HepG2 (cell line): ENCODE measurements around the gene SPSB1. TPM values are rescaled to one million over a fixed set of nuclear protein-coding genes. Genes with fewer than 3 reads are reported as not detected.

Experiments used
- ATAC-seq: fragments of 200-7000 bp; cut with Tn5 transposase; 3 replicates; pipeline ENCODE4 v1.9.1; 2020; ENCODE audit warnings: mild to moderate bottlenecking, moderate library complexity
- BruUV-seq: library from RNA; stranded (reverse); fragments of 400-500 nt; replicated peaks from 2 replicates; lab custom pipeline; 2021; lab: Mats Ljungman, UMichigan
- CTCF ChIA-PET: fragments of 300-600 bp; formaldehyde crosslinking; extraction: SDS; loops from one replicate; lab custom pipeline; 2021; ENCODE audit warnings: low total read pairs, inconsistent platforms, low intra/inter-chr PET ratio; lab: Yijun Ruan, JAX
- POLR2A ChIA-PET: fragments of 350-600 bp; sonication (Branson Sonifier 250); formaldehyde crosslinking; loops from one replicate; lab custom pipeline; 2020; ENCODE audit warnings: antibody characterized with exemption, inconsistent platforms; lab: Yijun Ruan, JAX
- DNase-seq: peaks from one replicate; pipeline ENCODE4 v3.0.0-alpha.2; 2015; ENCODE audit warnings: low spot score
- FAIRE-seq: peaks from 3 replicates; lab custom pipeline; 2011; peaks lifted over from hg19 to GRCh38; lab: Jason Lieb, UNC
- H2AFZ ChIP-seq: one replicate; pipeline ENCODE4 v1.6.1; 2011; ENCODE audit warnings: low read length, inconsistent platforms
- H3K27ac ChIP-seq: fragments of 300-600 bp; 3 replicates; pipeline ENCODE4 v1.8.0; 2011; ENCODE audit warnings: mixed run types, mild to moderate bottlenecking, mixed read lengths, low read length, inconsistent platforms; ENCODE audit not compliant: insufficient read depth; ENCODE audit errors: extremely low read length
- H3K27me3 ChIP-seq, 2 experiments: fragments of 200-600 bp in 1 of 2; 2 replicates in 1 of 2; 3 replicates in 1 of 2; pipeline versions ENCODE4 v1.6.0 to v1.8.0; 2011; ENCODE audit warnings: low read length in 2 of 2, mild to moderate bottlenecking in 2 of 2, moderate library complexity in 2 of 2, inconsistent platforms in 1 of 2; ENCODE audit not compliant: insufficient read depth in 2 of 2, control insufficient read depth in 1 of 2
- H3K36me3 ChIP-seq, 2 experiments: fragments of 200-600 bp in 1 of 2; replicated peaks in 1 of 2; 2 replicates in 1 of 2; 3 replicates in 1 of 2; pipeline versions ENCODE4 v1.5.1 to v1.8.0; 2011; ENCODE audit warnings: low read length in 2 of 2, inconsistent platforms in 1 of 2; ENCODE audit not compliant: insufficient read depth in 2 of 2, control insufficient read depth in 1 of 2
- H3K4me1 ChIP-seq: 2 replicates; pipeline ENCODE4 v1.5.1; 2012; ENCODE audit warnings: low read length, inconsistent platforms; ENCODE audit not compliant: insufficient read depth
- H3K4me2 ChIP-seq: 2 replicates; pipeline ENCODE4 v1.6.0; 2011; ENCODE audit warnings: low read depth, low read length, inconsistent platforms
- H3K4me3 ChIP-seq, 3 experiments: fragments of 200-600 bp in 1 of 3; sonication (generic), shearing (Covaris generic) in 1 of 3; replicated peaks in 1 of 3; 2 replicates each; pipeline ENCODE4 v1.5.1; 2011 to 2016; ENCODE audit warnings: low read length in 3 of 3, inconsistent platforms in 2 of 3, low read depth in 2 of 3, mild to moderate bottlenecking in 2 of 3, control low read depth in 1 of 3, mixed read lengths in 1 of 3; ENCODE audit not compliant: insufficient read depth in 1 of 3
- H3K79me2 ChIP-seq: one replicate; pipeline ENCODE4 v1.6.1; 2011; ENCODE audit warnings: low read length, inconsistent platforms; ENCODE audit not compliant: insufficient read depth
- H3K9ac ChIP-seq: 2 replicates; pipeline ENCODE4 v1.6.0; 2011; ENCODE audit warnings: mild to moderate bottlenecking, low read depth, low read length, inconsistent platforms; ENCODE audit not compliant: insufficient read depth
- H3K9me3 ChIP-seq: 2 replicates; pipeline ENCODE4 v1.5.1; 2012; ENCODE audit warnings: mild to moderate bottlenecking, low read length
- H4K20me1 ChIP-seq: 2 replicates; pipeline ENCODE4 v1.6.0; 2011; ENCODE audit warnings: inconsistent platforms, mild to moderate bottlenecking, low read length, moderate library complexity; ENCODE audit not compliant: insufficient read depth
- AFF4 ChIP-seq: sonication (generic); formaldehyde crosslinking; IDR thresholded peaks from 2 replicates; pipeline ENCODE4 v1.4.0; 2020; ENCODE audit warnings: missing genetic modification reagents
- AHDC1 ChIP-seq: sonication (generic); formaldehyde crosslinking; IDR thresholded peaks from 2 replicates; pipeline ENCODE4 v1.5.1; 2020; ENCODE audit warnings: mild to moderate bottlenecking, missing genetic modification reagents, borderline replicate concordance
- BHLHE40 ChIP-seq: IDR thresholded peaks from 2 replicates; pipeline ENCODE4 v1.6.1; 2011; ENCODE audit warnings: low read length, improper control_type of control experiment
- CAMTA2 ChIP-seq: sonication (generic); formaldehyde crosslinking; IDR thresholded peaks from 2 replicates; pipeline ENCODE4 v1.4.0; 2020; ENCODE audit warnings: mild to moderate bottlenecking, missing genetic modification reagents, borderline replicate concordance
- EED ChIP-seq: sonication (generic); formaldehyde crosslinking; IDR thresholded peaks from 2 replicates; pipeline ENCODE4 v1.5.0; 2020; ENCODE audit warnings: mild to moderate bottlenecking, missing genetic modification reagents
- ETV5 ChIP-seq: IDR thresholded peaks from 2 replicates; pipeline ENCODE4 v1.6.1; 2018; ENCODE audit warnings: missing biosample characterization, missing genetic modification reagents, inconsistent platforms, borderline replicate concordance
- IKZF5 ChIP-seq: IDR thresholded peaks from 2 replicates; pipeline ENCODE4 v1.6.1; 2018; ENCODE audit warnings: missing genetic modification reagents, mild to moderate bottlenecking, missing compliant biosample characterization
- REL ChIP-seq: sonication (generic); formaldehyde crosslinking; conservative IDR thresholded peaks from 2 replicates; pipeline ENCODE4 v1.8.0; 2022; ENCODE audit warnings: mild to moderate bottlenecking, missing genetic modification reagents, moderate library complexity
- SP2 ChIP-seq: sonication (generic); formaldehyde crosslinking; IDR thresholded peaks from 2 replicates; pipeline ENCODE4 v1.5.1; 2020; ENCODE audit warnings: mild to moderate bottlenecking, missing genetic modification reagents
- ZNF124 ChIP-seq: sonication (generic); formaldehyde crosslinking; IDR thresholded peaks from 2 replicates; pipeline ENCODE4 v1.4.0; 2020; ENCODE audit warnings: missing genetic modification reagents
- ZNF33B ChIP-seq: sonication (generic); formaldehyde crosslinking; IDR thresholded peaks from 2 replicates; pipeline ENCODE4 v1.5.1; 2020; ENCODE audit warnings: mild to moderate bottlenecking, missing genetic modification reagents
- ZNF343 ChIP-seq: sonication (generic); formaldehyde crosslinking; IDR thresholded peaks from 2 replicates; pipeline ENCODE4 v1.4.0; 2020; ENCODE audit warnings: mild to moderate bottlenecking, missing genetic modification reagents
- ZNF772 ChIP-seq: sonication (generic); formaldehyde crosslinking; IDR thresholded peaks from 2 replicates; pipeline ENCODE4 v1.5.0; 2020; ENCODE audit warnings: mild to moderate bottlenecking, missing genetic modification reagents
- WGBS: methylation state at CpG from one replicate; pipeline ENCODE4 v1.1.6; 2017; ENCODE audit warnings: low lambda C conversion rate; 5-methylcytosine and 5-hydroxymethylcytosine counted together
- in situ Hi-C: cut with HindIII; loops from 2 replicates; pipeline ENCODE4 v1.10.0; 2017; ENCODE audit warnings: low pct_unique_long_range_greater_than_20kb; ENCODE audit not compliant: extremely low pct_ligation_motif_present
- intact Hi-C: fragments of 100-400 bp; cut with micrococcal nuclease; formaldehyde crosslinking; loops from one replicate; pipeline ENCODE4 v1.10.0; 2022; ENCODE audit not compliant: unreplicated experiment
- polyA plus RNA-seq, 8 experiments: library from polyadenylated mRNA; depleted of rRNA in 3 of 8; stranded (reverse) in 7 of 8; unstranded in 1 of 8; fragments of >200 nt; fragmentation: Illumina TruSeq in 4 of 8; extraction: Trizol in 4 of 8; gene quantifications; 2 replicates each; pipeline versions ENCODE4 v1.2.1 to v1.2.3, GENCODE V29; 2011 to 2016; ENCODE audit warnings: low read depth in 4 of 8, missing spikeins in 1 of 8, mixed read lengths in 1 of 8; ENCODE audit not compliant: insufficient read depth in 1 of 8
- total RNA-seq, 5 experiments: library from RNA; depleted of rRNA; stranded (reverse); fragments of >200 nt; fragmentation: Illumina TruSeq; extraction: Trizol; gene quantifications; 2 replicates each; pipeline ENCODE4 v1.2.3, GENCODE V29; 2016; ENCODE audit warnings: low read depth in 1 of 5

SPSB1 gene
- total and polyA plus RNA-seq, 2 of the 13 experiments (the other 11 are each of a cell fraction or from before 2014, with no cell fraction given) = 5.0 to 8.0 TPM

- peak overlapping the region; percentile 49 for H3K4me2 ChIP-seq
- in situ Hi-C loops = no loop called here
- no peak overlapping the region for H3K27ac ChIP-seq
- peak overlapping the region in 1 of 3 experiments; percentile 14; a peak in 1 of 6 replicates for H3K4me3 ChIP-seq
- peaks cover 71% of the 10 kb centered on the region for H3K4me1 ChIP-seq
- BruUV-seq = no TSS peak
- ATAC-seq (no peak), FAIRE-seq (no peak), DNase-seq (no peak)
- no peak overlapping the region for H2AFZ ChIP-seq
- H3K79me2 ChIP-seq = no peaks in the 10 kb centered on the region
- POLR2A ChIA-PET = interaction anchor here (0.5 to 3.1 kb wide), 7 partner anchors 7 to 959 kb away, joined by 3 to 37 read pairs (median 4); partner anchors contain the start of genes GPR157 and H6PD
- H3K9ac ChIP-seq = no peak overlapping the region
- CTCF ChIA-PET = no interaction called here
- intact Hi-C loops = no loop called here
- H3K36me3 ChIP-seq = no peaks in the 10 kb centered on the region
- TF ChIP-seq SP2 (no peak), ZNF343 (CRISPR knock-in tag) (no peak), CAMTA2 (CRISPR knock-in tag) (no peak), EED (CRISPR knock-in tag) (0 out of 2 replicates have a peak, but pooled peaks have one; percentile 26), ETV5 (CRISPR knock-in tag) (no peak), AHDC1 (CRISPR knock-in tag) (no peak), BHLHE40 (no peak), ZNF33B (CRISPR knock-in tag) (0 out of 2 replicates have a peak, but pooled peaks have one; percentile 40), AFF4 (CRISPR knock-in tag) (no peak), REL (no peak), IKZF5 (no peak), ZNF124 (CRISPR knock-in tag) (no peak), ZNF772 (CRISPR knock-in tag) (no peak)
- H3K9me3 ChIP-seq = no peaks in the 10 kb centered on the region
- no peaks in the 10 kb centered on the region for H4K20me1 ChIP-seq
- H3K27me3 ChIP-seq = no peaks in the 10 kb centered on the region
- 91% methylated on average over 8 of the region's 9 CpGs for WGBS
Observed at GRCh38 chr1:9243066-9243739, 49.5 kb upstream of the SPSB1 start.
